ENCODE data around the gene SMIM20. TPM values are rescaled to one million over a fixed set of nuclear protein-coding genes. Genes with fewer than 3 reads are reported as not detected.

Gene SMIM20
- total RNA-seq, 2 experiments from 2014 or later, result 21.3 to 26.9 TPM

DNA sequence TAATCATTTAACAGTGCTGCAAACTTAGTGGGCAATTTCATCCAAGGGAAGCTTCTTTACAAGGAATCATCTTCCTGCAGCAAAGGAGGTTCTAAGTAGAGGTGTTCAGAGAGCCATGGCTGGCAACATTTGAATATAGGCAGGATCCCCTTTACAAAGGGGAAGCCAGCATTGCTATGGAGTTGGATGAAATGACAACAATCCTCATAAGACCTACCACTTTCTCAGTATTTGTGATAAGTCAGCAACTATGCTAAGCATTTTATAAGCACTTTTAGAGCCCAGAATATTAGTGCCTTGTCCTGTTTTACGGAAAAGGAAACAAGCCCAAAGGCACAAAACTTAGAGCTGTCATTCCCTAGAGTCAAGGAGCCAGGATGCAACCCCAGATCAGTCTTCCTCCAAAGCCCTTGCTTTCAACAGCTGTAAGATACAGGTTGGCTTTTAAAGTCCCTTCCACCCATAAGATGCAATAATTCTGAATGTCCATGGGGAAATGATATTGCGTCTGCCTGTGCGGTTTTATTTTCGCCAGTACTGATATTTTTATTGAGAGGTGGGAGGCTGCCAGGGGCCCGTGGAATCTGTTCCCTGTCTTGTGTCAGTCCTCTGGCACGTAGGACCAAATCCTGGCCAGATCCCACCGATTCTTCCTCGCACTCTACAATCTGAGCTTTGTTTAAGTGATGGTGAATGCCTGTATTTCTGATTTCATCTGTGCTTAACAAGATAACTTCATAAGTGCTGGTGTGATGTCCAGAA is 59.1 kb downstream of the SMIM20 start:
- H3K27ac Mint-ChIP-seq, result no peak overlapping the region
- POLR2A ChIA-PET, result no interaction called here
- DNase-seq (no peak), ATAC-seq (no peak)
- H3K4me3 Mint-ChIP-seq, result no peak overlapping the region
- H3K4me1 Mint-ChIP-seq (ENCODE audit: low read depth), result no peaks in the 10 kb centered on the region
- intact Hi-C loops (cut with micrococcal nuclease), result no loop called here
- H3K9me3 Mint-ChIP-seq, result no peaks in the 10 kb centered on the region
- peaks cover 8% of the 10 kb centered on the region for H3K27me3 Mint-ChIP-seq
- no peaks in the 10 kb centered on the region for H3K36me3 Mint-ChIP-seq (ENCODE audit: low read depth)
- CTCF ChIA-PET, result interaction anchor here (4.9 kb wide), 1 partner anchor 14 kb away, joined by 20 read pairs; no protein-coding TSS in a partner anchor
- TF ChIP-seq CTCF (IDR thresholded peaks at IDR 0.05), result no peak

GRCh38 chr4:25976780-25977179 is 62.8 kb downstream of the SMIM20 start:
- Mint-ChIP-seq H3K36me3 (ENCODE audit: low read depth) (no peaks in the 10 kb centered on the region), H3K27ac (no peak overlapping the region), H3K4me3 (no peak overlapping the region), H3K9me3 (no peaks in the 10 kb centered on the region), H3K4me1 (ENCODE audit: low read depth) (no peaks in the 10 kb centered on the region), H3K27me3 (no peaks in the 10 kb centered on the region)
- DNase-seq (no peak), ATAC-seq (no peak)
- TF ChIP-seq CTCF (IDR thresholded peaks at IDR 0.05), result no peak
- intact Hi-C loops (cut with micrococcal nuclease), result no loop called here
- POLR2A ChIA-PET, result no interaction called here
- CTCF ChIA-PET, result interaction anchor here (2.3 kb wide), 1 partner anchor 11 kb away, joined by 19 read pairs; no protein-coding TSS in a partner anchor

DNA sequence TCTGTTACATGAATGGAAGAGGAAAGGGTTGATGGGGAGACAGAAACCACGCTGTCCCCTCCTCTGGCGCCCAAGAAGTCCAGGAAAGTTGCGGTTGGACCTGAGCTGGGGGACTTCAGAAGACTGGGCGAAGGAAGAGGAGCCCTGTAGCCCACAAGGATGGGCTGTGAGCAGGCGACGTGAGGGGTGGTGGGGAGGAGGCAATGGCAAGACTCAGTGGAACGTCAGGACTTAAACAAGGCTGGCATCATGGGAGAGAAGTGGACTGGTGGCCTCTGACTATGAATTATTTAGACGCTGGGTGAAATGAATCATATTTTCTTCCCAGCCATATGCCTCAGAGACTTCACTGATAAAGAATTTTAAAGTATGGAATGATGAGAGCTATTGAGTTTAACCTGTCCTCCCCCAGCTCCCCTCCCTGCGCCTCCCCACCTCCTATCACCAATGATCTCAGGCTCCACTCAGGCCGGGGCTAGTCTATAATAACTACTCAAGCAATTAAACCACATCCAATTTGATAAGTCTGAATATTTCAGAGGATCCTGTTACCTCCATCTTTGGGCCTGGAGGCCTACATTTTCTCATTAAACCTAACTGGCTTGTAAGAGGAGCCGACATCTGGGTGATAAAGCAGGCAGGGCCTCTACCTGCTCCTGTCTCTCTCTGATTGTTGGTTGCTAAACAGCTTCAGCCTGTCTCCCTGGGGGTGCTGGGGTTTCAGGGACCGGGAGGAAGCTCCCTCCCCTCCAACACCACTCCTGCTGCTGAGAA is 63.6 kb downstream of the SMIM20 start:
- TF ChIP-seq CTCF (IDR thresholded peaks at IDR 0.05), result no peak
- Mint-ChIP-seq H3K9me3 (no peaks in the 10 kb centered on the region), H3K36me3 (ENCODE audit: low read depth) (no peaks in the 10 kb centered on the region), H3K27ac (no peak overlapping the region), H3K4me1 (ENCODE audit: low read depth) (no peaks in the 10 kb centered on the region), H3K27me3 (no peaks in the 10 kb centered on the region), H3K4me3 (no peak overlapping the region)
- no peak for ATAC-seq
- DNase-seq, result no peak
- ChIA-PET CTCF (interaction anchor here (2.3 kb wide), 1 partner anchor 11 kb away, joined by 19 read pairs; no protein-coding TSS in a partner anchor), POLR2A (no interaction called here)
- intact Hi-C loops (cut with micrococcal nuclease), result no loop called here

DNA sequence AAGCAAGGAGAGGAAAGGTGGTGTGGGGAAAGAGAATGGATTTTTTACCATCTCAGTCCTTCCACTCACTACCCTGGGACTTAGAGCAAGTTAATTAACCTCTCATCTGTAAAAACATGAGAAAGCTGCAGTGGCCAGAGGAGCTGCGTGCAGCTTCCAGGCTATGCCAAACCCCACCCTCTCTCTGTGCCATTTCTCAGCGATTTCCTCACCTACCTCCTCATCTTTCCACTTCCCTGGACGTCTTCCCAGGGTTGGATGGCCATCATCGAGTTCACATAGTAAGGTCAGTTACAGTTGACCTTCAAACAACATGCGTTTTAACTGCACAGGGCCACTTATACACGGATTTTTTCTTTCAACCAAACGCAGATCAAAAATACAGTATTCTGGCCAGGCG is 64.3 kb downstream of the SMIM20 start:
- Mint-ChIP-seq H3K36me3 (ENCODE audit: low read depth) (no peaks in the 10 kb centered on the region), H3K4me3 (no peak overlapping the region), H3K27ac (no peak overlapping the region), H3K27me3 (no peaks in the 10 kb centered on the region), H3K9me3 (no peaks in the 10 kb centered on the region), H3K4me1 (ENCODE audit: low read depth) (no peaks in the 10 kb centered on the region)
- intact Hi-C loops (cut with micrococcal nuclease), result no loop called here
- POLR2A ChIA-PET, result interaction anchor here (0.6 kb wide), 1 partner anchor 315 kb away, joined by 3 read pairs; no protein-coding TSS in a partner anchor
- DNase-seq, result no peak
- ATAC-seq, result no peak
- TF ChIP-seq CTCF (IDR thresholded peaks at IDR 0.05), result no peak
- CTCF ChIA-PET, result interaction anchor here (2.3 kb wide), 1 partner anchor 10 kb away, joined by 19 read pairs; no protein-coding TSS in a partner anchor

Other genes starting within 250 kb of the SMIM20 start
- 10 to 100 TPM; 34.8 to 36.9 TPM for gene SEL1L3, start 51.2 kb upstream of the SMIM20 start, total RNA-seq

Data from activated CD8-positive, alpha-beta T cell treated with anti-CD3 and anti-CD28 coated beads for 36 hours (primary cell).